H7 (cell line): Measurements from ENCODE around the gene WRAP53. TPM values are rescaled to one million over a fixed set of nuclear protein-coding genes. Genes with fewer than 3 reads are reported as not detected.

Source experiments
- DNase-seq: peaks from one replicate; pipeline ENCODE4 v3.0.0; 2012
- H3K27me3 ChIP-seq: 2 replicates; pipeline ENCODE4 v1.6.0; 2011; ENCODE audit warnings: mild to moderate bottlenecking, low read length; ENCODE audit not compliant: control insufficient read depth, insufficient read depth
- H3K36me3 ChIP-seq: replicated peaks from 2 replicates; pipeline ENCODE4 v1.5.1; 2011; ENCODE audit warnings: low read length; ENCODE audit not compliant: control insufficient read depth, insufficient read depth
- H3K4me3 ChIP-seq: 2 replicates; pipeline ENCODE4 v1.5.1; 2011; ENCODE audit warnings: low read depth, mild to moderate bottlenecking, control low read depth, low read length, moderate library complexity; ENCODE audit not compliant: insufficient read depth
- total RNA-seq: library from RNA; depleted of rRNA; stranded (reverse); fragments of >200 nt; shearing (Covaris generic); gene quantifications from 2 replicates; pipeline ENCODE4 v1.2.3, GENCODE V29; 2014; rRNA removed

WRAP53 gene
- total RNA-seq, 1 experiment from 2014 or later, result 41.3 TPM

GRCh38 chr17:7732981-7733539 lies 44.8 kb downstream of the WRAP53 start:
- Histone ChIP-seq H3K27me3 (peaks cover 1% of the 10 kb centered on the region; the same call in 1 of the 2 replicates), H3K36me3 (no peaks in the 10 kb centered on the region), H3K4me3 (no peak overlapping the region)
- no peak for DNase-seq

GRCh38 chr17:7737601-7738000 lies 49.3 kb downstream of the WRAP53 start:
- no peak for DNase-seq
- Histone ChIP-seq H3K27me3 (peaks cover 4% of the 10 kb centered on the region), H3K4me3 (no peak overlapping the region), H3K36me3 (no peaks in the 10 kb centered on the region)

- no peak for DNase-seq
- Histone ChIP-seq H3K4me3 (no peak overlapping the region), H3K27me3 (peaks cover 4% of the 10 kb centered on the region), H3K36me3 (no peaks in the 10 kb centered on the region)
These were observed 51.5 kb downstream of the WRAP53 start for GRCh38 chr17:7739746-7740145.

GRCh38 chr17:7740481-7741001 lies 52.3 kb downstream of the WRAP53 start:
- Histone ChIP-seq H3K36me3 (no peaks in the 10 kb centered on the region), H3K27me3 (peaks cover 4% of the 10 kb centered on the region), H3K4me3 (no peak overlapping the region)
- DNase-seq, result no peak

GRCh38 chr17:7742729-7743128 lies 54.5 kb downstream of the WRAP53 start:
- H3K27me3 ChIP-seq, result peaks cover 3% of the 10 kb centered on the region
- no peak overlapping the region for H3K4me3 ChIP-seq
- DNase-seq, result no peak
- H3K36me3 ChIP-seq, result no peaks in the 10 kb centered on the region

- Histone ChIP-seq H3K4me3 (no peak overlapping the region), H3K36me3 (no peaks in the 10 kb centered on the region), H3K27me3 (no peaks in the 10 kb centered on the region; the same call in 1 of the 2 replicates)
- no peak for DNase-seq
These were observed 56.1 kb downstream of the WRAP53 start for GRCh38 chr17:7744416-7744815.

GRCh38 chr17:7745748-7746470 lies 57.6 kb downstream of the WRAP53 start:
- Histone ChIP-seq H3K36me3 (no peaks in the 10 kb centered on the region), H3K27me3 (no peaks in the 10 kb centered on the region; the same call in 1 of the 2 replicates), H3K4me3 (no peak overlapping the region)
- no peak for DNase-seq

- no peak for DNase-seq
- Histone ChIP-seq H3K4me3 (no peak overlapping the region), H3K27me3 (no peaks in the 10 kb centered on the region), H3K36me3 (no peaks in the 10 kb centered on the region)
These were observed 59.4 kb downstream of the WRAP53 start for GRCh38 chr17:7747635-7748071.

GRCh38 chr17:7748076-7748775 lies 59.9 kb downstream of the WRAP53 start:
- no peak overlapping the region for H3K4me3 ChIP-seq
- DNase-seq, result no peak

GRCh38 chr17:7750321-7750821 lies 62.1 kb downstream of the WRAP53 start:
- DNase-seq, result no peak
- Histone ChIP-seq H3K27me3 (no peaks in the 10 kb centered on the region), H3K4me3 (no peak overlapping the region), H3K36me3 (no peaks in the 10 kb centered on the region)

More at GRCh38 chr17:7748076-7748775, 59.9 kb downstream of the WRAP53 start:
- H3K27me3 ChIP-seq, result no peaks in the 10 kb centered on the region
- H3K36me3 ChIP-seq, result no peaks in the 10 kb centered on the region

Other genes starting within 250 kb of the WRAP53 start
- 12.5 and 20.7 TPM in 2 replicates for gene FGF11, start 249.0 kb upstream of the WRAP53 start, total RNA-seq
- 6.6 and 6.8 TPM in 2 replicates for gene CHRNB1, start 243.4 kb upstream of the WRAP53 start, total RNA-seq
- gene ZBTB4, start 208.8 kb upstream of the WRAP53 start, total RNA-seq, result 9.0 and 10.4 TPM in 2 replicates
- gene SLC35G6, start 207.0 kb upstream of the WRAP53 start, total RNA-seq, result not detected in 2 replicates
- 46.1 and 48.6 TPM in 2 replicates for gene POLR2A, start 204.1 kb upstream of the WRAP53 start, total RNA-seq
- gene TNFSF12, start 139.4 kb upstream of the WRAP53 start, total RNA-seq, result 6.2 and 9.6 TPM in 2 replicates
- 0.94 and 1.7 TPM in 2 replicates for gene TNFSF13, start 129.7 kb upstream of the WRAP53 start, total RNA-seq
- 137 and 203 TPM in 2 replicates for gene SENP3, start 126.6 kb upstream of the WRAP53 start, total RNA-seq
- gene CD68, start 108.8 kb upstream of the WRAP53 start, total RNA-seq, result 0.22 and 0.55 TPM in 2 replicates
- 111 and 146 TPM in 2 replicates for gene MPDU1, start 104.6 kb upstream of the WRAP53 start, total RNA-seq
- gene SOX15, start 98.4 kb upstream of the WRAP53 start, total RNA-seq, result 33.8 and 44.0 TPM in 2 replicates
- gene FXR2, start 73.6 kb upstream of the WRAP53 start, total RNA-seq, result 49.0 and 52.0 TPM in 2 replicates
- 45.5 and 55.8 TPM in 2 replicates for gene SAT2, start 60.7 kb upstream of the WRAP53 start, total RNA-seq
- 0.35 and 1.5 TPM in 2 replicates for gene SHBG, start 58.3 kb upstream of the WRAP53 start, total RNA-seq
- gene ATP1B2, start 37.6 kb upstream of the WRAP53 start, total RNA-seq, result 1.6 and 7.0 TPM in 2 replicates
- gene TP53, start 987 bp upstream of the WRAP53 start, total RNA-seq, result 97.5 and 99.4 TPM in 2 replicates
- gene EFNB3, start 16.7 kb downstream of the WRAP53 start, total RNA-seq, result 6.0 and 6.4 TPM in 2 replicates
- gene DNAH2, start 29.3 kb downstream of the WRAP53 start, total RNA-seq, result 0.11 and 0.24 TPM in 2 replicates
- gene KDM6B, start 145.7 kb downstream of the WRAP53 start, total RNA-seq, result 1.1 and 1.6 TPM in 2 replicates
- 7.2 and 27.0 TPM in 2 replicates for gene TMEM88, start 166.6 kb downstream of the WRAP53 start, total RNA-seq
- 59.0 and 81.9 TPM in 2 replicates for gene NAA38, start 169.1 kb downstream of the WRAP53 start, total RNA-seq
- gene CYB5D1, start 169.5 kb downstream of the WRAP53 start, total RNA-seq, result 10.2 and 10.3 TPM in 2 replicates
- 30.1 TPM in 2 replicates for gene CHD3, start 200.3 kb downstream of the WRAP53 start, total RNA-seq
- 0.17 and 2.0 TPM in 2 replicates for gene RNF227, start 227.8 kb downstream of the WRAP53 start, total RNA-seq
- 0.37 TPM in 1 of 2 replicates, not detected in the other for gene KCNAB3, start 241.4 kb downstream of the WRAP53 start, total RNA-seq
- 8.1 and 12.0 TPM in 2 replicates for gene TRAPPC1, start 243.5 kb downstream of the WRAP53 start, total RNA-seq
- gene CNTROB, start 243.7 kb downstream of the WRAP53 start, total RNA-seq, result 5.5 and 6.8 TPM in 2 replicates